ENCODE results near the gene VANGL2.

Gene VANGL2

DNA sequence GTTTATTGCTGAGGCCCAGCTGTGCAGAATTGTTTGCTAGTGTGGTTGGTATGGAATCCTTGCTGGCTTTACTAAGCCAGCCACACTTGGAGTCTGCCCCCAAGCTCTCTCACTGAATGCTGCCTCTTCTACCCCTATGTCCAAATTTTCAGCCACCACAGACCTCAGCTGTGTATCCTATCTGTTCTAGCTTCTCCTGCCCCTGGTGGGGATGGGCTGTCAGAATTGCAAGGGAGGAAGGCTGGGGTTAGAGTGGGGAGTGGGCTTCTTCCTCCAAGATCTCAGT is 29.1 kb upstream of the VANGL2 start:
- no peak for DNase-seq
- H3K36me3 ChIP-seq = peaks cover 8% of the 10 kb centered on the region
- no peaks in the 10 kb centered on the region for H3K9me3 ChIP-seq (ENCODE audit: severe bottlenecking)
- no peak overlapping the region for H3K4me3 ChIP-seq (ENCODE audit: low read depth, low read length)
- no peaks in the 10 kb centered on the region for H3K27me3 ChIP-seq (ENCODE audit: insufficient read depth, low read depth, severe bottlenecking)
- peak overlapping the region; percentile 65 for H3K27ac ChIP-seq
- TF ChIP-seq, protein P1, sequence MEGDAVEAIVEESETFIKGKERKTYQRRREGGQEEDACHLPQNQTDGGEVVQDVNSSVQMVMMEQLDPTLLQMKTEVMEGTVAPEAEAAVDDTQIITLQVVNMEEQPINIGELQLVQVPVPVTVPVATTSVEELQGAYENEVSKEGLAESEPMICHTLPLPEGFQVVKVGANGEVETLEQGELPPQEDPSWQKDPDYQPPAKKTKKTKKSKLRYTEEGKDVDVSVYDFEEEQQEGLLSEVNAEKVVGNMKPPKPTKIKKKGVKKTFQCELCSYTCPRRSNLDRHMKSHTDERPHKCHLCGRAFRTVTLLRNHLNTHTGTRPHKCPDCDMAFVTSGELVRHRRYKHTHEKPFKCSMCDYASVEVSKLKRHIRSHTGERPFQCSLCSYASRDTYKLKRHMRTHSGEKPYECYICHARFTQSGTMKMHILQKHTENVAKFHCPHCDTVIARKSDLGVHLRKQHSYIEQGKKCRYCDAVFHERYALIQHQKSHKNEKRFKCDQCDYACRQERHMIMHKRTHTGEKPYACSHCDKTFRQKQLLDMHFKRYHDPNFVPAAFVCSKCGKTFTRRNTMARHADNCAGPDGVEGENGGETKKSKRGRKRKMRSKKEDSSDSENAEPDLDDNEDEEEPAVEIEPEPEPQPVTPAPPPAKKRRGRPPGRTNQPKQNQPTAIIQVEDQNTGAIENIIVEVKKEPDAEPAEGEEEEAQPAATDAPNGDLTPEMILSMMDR (IDR thresholded peaks at IDR 0.05; ENCODE audit: low read depth, low read length) = no peak

DNA sequence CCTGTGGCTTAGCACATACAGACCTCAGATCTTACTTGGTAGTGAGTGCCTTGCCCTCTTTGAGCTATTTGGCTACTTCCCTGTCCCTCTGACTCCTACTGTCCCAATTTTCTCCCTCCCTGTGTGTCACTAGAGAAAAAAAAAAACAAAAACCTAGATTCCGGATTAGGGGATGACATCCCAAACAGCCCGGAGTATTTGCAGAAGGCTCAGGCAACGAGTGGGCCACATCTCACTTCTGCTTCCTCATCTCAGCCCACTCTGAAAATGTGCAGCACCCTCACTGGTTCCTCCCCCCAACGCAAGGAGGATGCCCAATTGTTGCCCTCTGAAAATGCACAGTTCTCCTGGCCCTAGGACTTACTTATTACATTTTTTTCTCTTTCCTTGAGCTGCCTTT is 28.6 kb upstream of the VANGL2 start:
- no peak overlapping the region for H3K4me3 ChIP-seq (ENCODE audit: low read depth, low read length)
- H3K27ac ChIP-seq = peak overlapping the region; percentile 65
- TF ChIP-seq, protein P1 (IDR thresholded peaks at IDR 0.05; ENCODE audit: low read depth, low read length) = no peak
- no peak for DNase-seq
- no peaks in the 10 kb centered on the region for H3K27me3 ChIP-seq (ENCODE audit: insufficient read depth, low read depth, severe bottlenecking)
- no peaks in the 10 kb centered on the region for H3K9me3 ChIP-seq (ENCODE audit: severe bottlenecking)
- H3K36me3 ChIP-seq = peaks cover 8% of the 10 kb centered on the region

DNA sequence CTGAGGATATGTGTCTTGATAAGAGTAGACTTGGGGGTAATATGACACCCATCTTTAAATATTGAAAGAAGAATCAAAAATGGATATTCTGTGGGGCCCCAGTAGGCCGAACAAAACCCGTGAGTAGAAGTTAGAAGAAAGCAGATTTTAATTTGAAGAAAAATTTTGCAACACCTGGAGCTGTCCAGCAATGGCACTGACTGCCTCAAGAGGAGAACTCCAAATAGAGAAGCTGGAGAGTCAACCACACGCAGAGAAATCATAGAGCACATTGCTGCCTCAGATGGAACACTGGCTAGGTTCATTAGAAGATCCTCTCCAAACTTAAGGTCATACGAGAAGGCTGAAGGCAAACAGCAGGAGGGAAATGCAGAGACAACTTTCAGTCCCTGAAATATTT is 26.7 kb upstream of the VANGL2 start:
- TF ChIP-seq, protein P1 (IDR thresholded peaks at IDR 0.05; ENCODE audit: low read depth, low read length) = no peak
- DNase-seq = no peak
- no peak overlapping the region for H3K4me3 ChIP-seq (ENCODE audit: low read depth, low read length)
- H3K36me3 ChIP-seq = peaks cover 8% of the 10 kb centered on the region
- H3K27me3 ChIP-seq (ENCODE audit: insufficient read depth, low read depth, severe bottlenecking) = no peaks in the 10 kb centered on the region
- H3K9me3 ChIP-seq (ENCODE audit: severe bottlenecking) = no peaks in the 10 kb centered on the region
- H3K27ac ChIP-seq = peak overlapping the region; percentile 87

DNA sequence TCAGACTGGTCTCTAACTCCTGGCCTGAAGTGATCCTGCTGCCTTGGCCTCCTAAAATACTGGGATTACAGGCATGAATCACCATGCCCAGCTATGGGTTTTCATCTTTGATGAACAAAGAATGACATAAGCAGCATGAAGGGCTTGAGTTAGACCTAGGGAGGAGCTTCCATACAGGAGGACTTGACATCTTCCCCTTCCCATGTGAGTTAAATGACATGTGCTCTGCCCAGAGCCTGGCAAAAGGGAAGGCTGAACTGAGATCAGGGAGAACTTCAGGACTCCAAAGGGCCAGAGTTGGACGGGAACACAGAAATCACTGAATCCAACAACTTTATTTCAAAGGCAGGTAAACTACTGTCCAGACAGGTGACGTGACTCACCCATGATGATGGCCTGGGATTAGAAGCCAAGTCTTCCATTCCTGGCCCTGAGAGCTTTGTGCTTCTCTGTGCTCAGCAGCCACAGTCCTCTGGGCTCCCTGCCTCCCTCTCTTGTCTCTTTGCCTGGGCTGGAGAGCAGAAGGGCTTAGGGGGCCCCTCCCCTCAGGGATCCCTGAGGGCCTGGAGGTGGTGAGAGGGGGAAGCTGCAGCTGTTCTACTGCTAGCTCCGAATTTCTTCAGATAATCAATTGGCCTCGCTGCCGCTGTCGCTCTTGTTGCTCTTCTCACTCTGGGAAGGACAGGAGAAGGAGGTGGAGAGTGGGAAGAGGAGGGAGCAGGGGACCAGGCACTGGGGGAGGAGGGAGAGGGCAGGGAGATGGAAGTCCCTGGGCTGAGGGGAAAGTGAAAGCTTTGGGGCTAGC is 25.9 kb upstream of the VANGL2 start:
- Histone ChIP-seq H3K36me3 (peaks cover 8% of the 10 kb centered on the region), H3K4me3 (ENCODE audit: low read depth, low read length) (peak overlapping the region; percentile 31), H3K27me3 (ENCODE audit: insufficient read depth, low read depth, severe bottlenecking) (no peaks in the 10 kb centered on the region), H3K9me3 (ENCODE audit: severe bottlenecking) (no peaks in the 10 kb centered on the region), H3K27ac (peak overlapping the region; percentile 87)
- DNase-seq = peak; percentile 97
- TF ChIP-seq, protein P1 (IDR thresholded peaks at IDR 0.05; ENCODE audit: low read depth, low read length) = no peak

DNA sequence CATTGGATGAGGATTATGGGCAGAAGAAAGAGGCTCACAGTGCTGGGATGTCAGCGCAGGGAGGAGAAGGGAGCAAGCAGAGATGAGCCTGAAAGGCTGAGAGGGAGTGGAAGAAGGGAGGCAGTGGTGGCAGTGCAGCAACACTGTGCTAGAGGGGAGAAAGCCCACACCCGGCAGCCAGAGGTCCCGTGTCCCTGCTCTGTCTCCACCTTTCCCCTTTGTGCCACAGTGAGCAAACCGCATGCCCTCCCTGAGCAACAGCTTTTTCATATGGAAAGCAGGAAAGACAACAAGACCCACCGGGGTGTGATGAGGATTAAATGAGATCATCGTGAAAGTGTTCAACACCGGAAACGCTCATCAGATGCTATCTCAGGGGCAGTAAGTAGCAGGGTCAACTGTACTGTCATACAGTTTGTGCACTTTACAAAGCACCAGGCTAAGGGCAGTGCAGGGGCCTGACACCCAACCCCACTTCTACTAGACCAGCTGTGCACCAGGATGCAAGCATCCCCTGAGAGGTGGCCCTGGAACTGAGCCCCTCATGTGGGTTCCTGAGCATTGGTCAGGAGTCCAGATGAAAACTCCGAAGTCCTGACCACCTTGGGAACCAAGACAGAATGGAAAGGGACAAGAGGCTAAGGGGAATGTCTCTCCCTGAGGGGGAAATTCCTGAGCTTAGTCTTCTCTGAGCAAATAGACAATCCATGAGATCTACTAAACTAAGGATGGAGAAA is 24.4 kb upstream of the VANGL2 start:
- Histone ChIP-seq H3K27ac (peak overlapping the region; percentile 87), H3K9me3 (ENCODE audit: severe bottlenecking) (no peaks in the 10 kb centered on the region), H3K4me3 (ENCODE audit: low read depth, low read length) (peak overlapping the region; percentile 4; the same call in 1 of the 2 replicates), H3K27me3 (ENCODE audit: insufficient read depth, low read depth, severe bottlenecking) (no peaks in the 10 kb centered on the region), H3K36me3 (peaks cover 5% of the 10 kb centered on the region)
- TF ChIP-seq, protein P1 (IDR thresholded peaks at IDR 0.05; ENCODE audit: low read depth, low read length) = 0 out of 2 replicates have a peak, but pooled peaks have one; percentile 6
- peak; percentile 66 for DNase-seq

All from WERI-Rb-1 (cell line).